GM12878 (cell line): ENCODE data around the gene PRPS1. TPM values are rescaled to one million over a fixed set of nuclear protein-coding genes. Genes with fewer than 3 reads are reported as not detected.
A peak's percentile ranks its signal among the peaks of the same experiment; 100 is the strongest.

Source experiments
- ATF3 ChIP-seq: IDR thresholded peaks from 2 replicates; pipeline ENCODE4 v1.6.1; 2011; ENCODE audit warnings: low read depth, mild to moderate bottlenecking, low read length, moderate library complexity, borderline replicate concordance; ENCODE audit errors: extremely low read depth
- BACH1 ChIP-seq: fragments of 450-650 bp; IDR thresholded peaks from 2 replicates; pipeline ENCODE4 v1.6.1; 2017; ENCODE audit warnings: mild to moderate bottlenecking, borderline replicate concordance
- CEBPB ChIP-seq, 2 experiments: fragments of 150-350 bp in 1 of 2; IDR thresholded peaks; 2 replicates each; pipeline ENCODE4 v1.6.1; 2012 to 2014; ENCODE audit warnings: low read depth in 2 of 2, low read length in 2 of 2, borderline replicate concordance in 1 of 2, inconsistent platforms in 1 of 2
- CHD1 ChIP-seq: IDR thresholded peaks from 2 replicates; pipeline ENCODE4 v1.6.1; 2012; ENCODE audit warnings: low read depth, low read length, improper control_type of control experiment
- CTCF ChIP-seq, 3 experiments: IDR thresholded peaks in 2 of 3; conservative IDR thresholded peaks in 1 of 3; 2 replicates each; pipeline ENCODE4 v1.5.1; 2011; ENCODE audit warnings: low read depth in 3 of 3, low read length in 3 of 3, mild to moderate bottlenecking in 3 of 3, control low read depth in 2 of 3, moderate library complexity in 2 of 3, inconsistent platforms in 1 of 3, mixed read lengths in 1 of 3; ENCODE audit not compliant: control insufficient read depth in 2 of 3, insufficient read depth in 1 of 3; ENCODE audit errors: extremely low read depth in 1 of 3
- EED ChIP-seq: sonication (generic); IDR thresholded peaks from 2 replicates; pipeline ENCODE4 v1.6.1; 2016; ENCODE audit warnings: antibody characterized with exemption, low read depth
- EP300 ChIP-seq, 2 experiments: fragments of 150-350 bp in 1 of 2; IDR thresholded peaks; 2 replicates each; pipeline ENCODE4 v1.6.1; 2011 to 2012; ENCODE audit warnings: low read depth in 2 of 2, low read length in 2 of 2, borderline replicate concordance in 1 of 2, improper control_type of control experiment in 1 of 2, inconsistent platforms in 1 of 2; ENCODE audit not compliant: control insufficient read depth in 1 of 2
- ESRRA ChIP-seq: IDR thresholded peaks from 2 replicates; pipeline ENCODE4 v1.6.1; 2012; ENCODE audit warnings: mild to moderate bottlenecking, low read length, improper control_type of control experiment
- EZH2 ChIP-seq: IDR thresholded peaks from 2 replicates; pipeline ENCODE4 v1.6.1; 2012; ENCODE audit warnings: low read depth, mild to moderate bottlenecking, control low read depth, inconsistent platforms, low read length, borderline replicate concordance; ENCODE audit not compliant: control insufficient read depth
- HDAC6 ChIP-seq: fragments of 200-600 bp; sonication (generic); IDR thresholded peaks from one replicate; pipeline ENCODE4 v1.8.0; 2017; ENCODE audit warnings: antibody characterized with exemption; ENCODE audit not compliant: unreplicated experiment
- LARP7 ChIP-seq: fragments of 450-650 bp; IDR thresholded peaks from 2 replicates; pipeline ENCODE4 v1.6.1; 2017; ENCODE audit warnings: mild to moderate bottlenecking
- MEF2B ChIP-seq: fragments of 450-650 bp; IDR thresholded peaks from 2 replicates; pipeline ENCODE4 v1.6.1; 2018; ENCODE audit warnings: mild to moderate bottlenecking, moderate library complexity; ENCODE audit not compliant: partially characterized antibody, poor library complexity, severe bottlenecking
- NR2F1 ChIP-seq: fragments of 450-650 bp; conservative IDR thresholded peaks from 2 replicates; pipeline ENCODE4 v1.6.1; 2017; ENCODE audit warnings: mild to moderate bottlenecking
- POLR2AphosphoS5 ChIP-seq: IDR thresholded peaks from 2 replicates; pipeline ENCODE4 v1.6.1; 2011; ENCODE audit warnings: mild to moderate bottlenecking, low read length, inconsistent platforms
- RAD51 ChIP-seq: fragments of 450-650 bp; IDR thresholded peaks from 2 replicates; pipeline ENCODE4 v1.6.1; 2016; ENCODE audit warnings: moderate library complexity, mild to moderate bottlenecking, inconsistent platforms
- RELB ChIP-seq: fragments of 450-650 bp; IDR thresholded peaks from 2 replicates; pipeline ENCODE4 v1.6.1; 2017; ENCODE audit warnings: low read depth, mild to moderate bottlenecking, moderate library complexity
- SMARCA5 ChIP-seq: fragments of 450-650 bp; IDR thresholded peaks from 2 replicates; pipeline ENCODE4 v1.6.1; 2017; ENCODE audit warnings: mild to moderate bottlenecking
- TBL1XR1 ChIP-seq: IDR thresholded peaks from 2 replicates; pipeline ENCODE4 v1.6.1; 2012; ENCODE audit warnings: low read depth, low read length, improper control_type of control experiment
- TCF12 ChIP-seq: IDR thresholded peaks from 2 replicates; pipeline ENCODE4 v1.6.1; 2011; ENCODE audit warnings: low read depth, mild to moderate bottlenecking, low read length
- TCF3 ChIP-seq: IDR thresholded peaks from 2 replicates; pipeline ENCODE4 v1.6.1; 2012; ENCODE audit warnings: low read depth, mild to moderate bottlenecking, low read length, borderline replicate concordance; ENCODE audit not compliant: insufficient read depth
- USF1 ChIP-seq: IDR thresholded peaks from 2 replicates; pipeline ENCODE4 v1.6.1; 2011; ENCODE audit warnings: borderline replicate concordance, low read depth, mild to moderate bottlenecking, moderate library complexity, mixed read lengths, low read length; ENCODE audit not compliant: insufficient read depth; ENCODE audit errors: extremely low read length
- ZBTB4 ChIP-seq: fragments of 450-650 bp; formaldehyde crosslinking; IDR thresholded peaks from 2 replicates; pipeline ENCODE4 v1.4.0; 2022; ENCODE audit warnings: mild to moderate bottlenecking, moderate library complexity
- ZZZ3 ChIP-seq: IDR thresholded peaks from 2 replicates; pipeline ENCODE4 v1.6.1; 2011; ENCODE audit warnings: low read depth; ENCODE audit not compliant: control insufficient read depth, insufficient read length
- polyA plus RNA-seq, 11 experiments: library from polyadenylated mRNA; depleted of rRNA in 4 of 11; unstranded in 6 of 11; stranded (reverse) in 5 of 11; fragments of >200 nt; fragmentation: Nextera tagmentation in 4 of 11; fragmentation: Illumina TruSeq in 1 of 11; extraction: Ambion mirVana in 4 of 11; extraction: Trizol in 1 of 11; gene quantifications; 1 replicate in 1 of 11; 2 replicates in 10 of 11; pipeline versions ENCODE4 v1.2.1 to v1.2.3, GENCODE V29; 2011 to 2016; ENCODE audit warnings: inconsistent platforms in 2 of 11, missing spikeins in 2 of 11, low read depth in 1 of 11
- total RNA-seq, 4 experiments: library from RNA; depleted of rRNA in 3 of 4; stranded (reverse); fragments of >200 nt in 3 of 4; fragmentation: Illumina TruSeq in 1 of 4; extraction: Trizol in 1 of 4; gene quantifications; 2 replicates each; pipeline versions ENCODE4 v1.2.1 to v1.2.3, GENCODE V29; 2013 to 2021

Gene PRPS1
- total and polyA plus RNA-seq, 10 of the 15 experiments (the other 5 are each of a cell fraction or from before 2014, with no cell fraction given), result 26.5 to 86.5 (median 61.1) TPM

GRCh38 chrX:107672955-107673378 is 44.7 kb downstream of the PRPS1 start (continued):
- TF ChIP-seq MEF2B (peak; percentile 28), CTCF (IDR thresholded peaks at IDR 0.05 in 2 of 3, conservative IDR thresholded peaks at IDR 0.05 in 1 of 3; ENCODE audit: control insufficient read depth in 2 of 3, extremely low read depth in 1 of 3, insufficient read depth in 1 of 3, low read depth in 3 of 3, low read length in 3 of 3) (peak; percentile 72 to 80 (median 73)), TBL1XR1 (peak; percentile 55; the same call in 1 of the 2 replicates), BACH1 (peak; percentile 72), CEBPB (IDR thresholded peaks at IDR 0.05; ENCODE audit: borderline replicate concordance in 1 of 2, low read depth in 2 of 2, low read length in 2 of 2) (no peak), TCF12 (0 out of 2 replicates have a peak, but pooled peaks have one; percentile 13), ZBTB4 (CRISPR knock-in tag) (no peak), RAD51 (no peak), SMARCA5 (no peak), EZH2 (no peak), ESRRA (no peak), CHD1 (no peak), LARP7 (no peak), EED (no peak), TCF3 (no peak), ATF3 (no peak), RELB (peak; percentile 58), ZZZ3 (no peak), HDAC6 (no peak), EP300 (IDR thresholded peaks at IDR 0.05; ENCODE audit: borderline replicate concordance in 1 of 2, control insufficient read depth in 1 of 2, low read depth in 2 of 2, low read length in 2 of 2) (no peak), POLR2AphosphoS5 (no peak), NR2F1 (no peak), USF1 (no peak)
